Measurements from ENCODE around the gene SMG6. TPM values are rescaled to one million over a fixed set of nuclear protein-coding genes. Genes with fewer than 3 reads are reported as not detected.

SMG6 gene
- total and polyA plus RNA-seq, 2 donors (not counting 3 experiments of a cell fraction or from before 2014, with no cell fraction given), result 40.1 to 42.2 TPM

DNA sequence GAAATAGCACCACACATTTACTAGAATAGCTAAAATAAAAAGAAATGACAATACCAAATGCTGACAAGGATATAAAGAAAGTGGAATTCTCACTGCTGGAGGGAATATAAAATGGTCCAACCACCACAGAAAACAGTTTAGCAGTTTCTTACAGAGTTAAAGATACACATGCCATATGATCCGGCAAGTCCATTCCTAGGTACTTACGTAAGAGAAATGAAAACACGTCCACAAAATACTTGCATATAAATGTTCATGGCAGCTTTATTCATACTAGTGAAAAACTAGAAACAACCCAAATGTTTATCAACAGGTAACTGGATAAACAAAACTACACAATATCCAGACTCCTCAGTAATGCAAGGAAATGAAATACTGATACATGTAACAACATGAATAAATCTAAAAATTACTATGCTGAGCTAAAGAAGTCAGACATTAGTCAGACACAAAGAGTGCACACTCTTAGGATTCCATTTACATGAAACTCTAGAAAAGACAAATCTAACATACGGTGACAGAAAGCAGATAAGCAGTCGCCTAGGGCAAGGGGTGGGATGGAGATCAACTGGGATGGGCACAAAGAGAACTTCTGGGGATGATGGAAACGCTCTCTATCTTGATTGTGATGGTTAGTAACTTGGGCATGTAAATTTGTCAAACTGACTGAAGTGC, 76.4 kb downstream of the SMG6 start:
- no peaks in the 10 kb centered on the region for H4K20me1 ChIP-seq (replicated peaks; ENCODE audit: control insufficient read depth, extremely low read depth, insufficient read depth, low read length)
- ChIA-PET POLR2A (no interaction called here), CTCF (interaction anchor here (0.7 to 1.2 kb wide), 2 partner anchors 17 to 132 kb away, joined by 3 to 7 read pairs; no protein-coding TSS in a partner anchor)
- DNase-seq (ENCODE audit: low read depth, low spot score) (no peak), FAIRE-seq (no peak)
- H3K9ac ChIP-seq (replicated peaks; ENCODE audit: extremely low read depth, insufficient read depth, low read length), result no peak overlapping the region
- no peak overlapping the region for H3K27ac ChIP-seq (ENCODE audit: insufficient read depth, low read depth, low read length)
- peaks cover 10% of the 10 kb centered on the region for H3K4me1 ChIP-seq (ENCODE audit: control insufficient read depth, extremely low read depth, insufficient read depth, low read length)
- no peaks in the 10 kb centered on the region for H3K36me3 ChIP-seq (ENCODE audit: control insufficient read depth in 2 of 2, extremely low read depth in 1 of 2, insufficient read depth in 2 of 2, low read length in 2 of 2)
- intact Hi-C loops (cut with micrococcal nuclease) (no loop called here), dilution Hi-C loops (cut with MboI; ENCODE audit: extremely low pct_ligation_motif_present, low sequenced_read_pairs) (no loop called here)
- H3K27me3 ChIP-seq (ENCODE audit: control insufficient read depth in 2 of 2, insufficient read depth in 2 of 2, low read length in 2 of 2), result no peaks in the 10 kb centered on the region
- H2AFZ ChIP-seq (ENCODE audit: low read depth, low read length), result no peak overlapping the region
- no TSS peak for BruUV-seq (replicated peaks)
- H3K79me2 ChIP-seq (ENCODE audit: control insufficient read depth, insufficient read depth, low read length), result no peaks in the 10 kb centered on the region
- no peaks in the 10 kb centered on the region for H3K9me3 ChIP-seq (replicated peaks; ENCODE audit: control insufficient read depth, insufficient read depth, low read length)
- H3K4me2 ChIP-seq (ENCODE audit: insufficient read depth, low read length), result no peak overlapping the region
- H3K9me1 ChIP-seq (replicated peaks; ENCODE audit: control insufficient read depth, extremely low read depth, insufficient read depth, low read length), result no peaks in the 10 kb centered on the region
- no peak overlapping the region for H3K4me3 ChIP-seq (replicated peaks in 1 of 3; ENCODE audit: insufficient read depth in 1 of 3, low read depth in 1 of 3, low read length in 3 of 3)
- TF ChIP-seq EZH2 (IDR thresholded peaks at IDR 0.05; ENCODE audit: borderline replicate concordance, low read depth, low read length, severe bottlenecking) (no peak), GATA2 (IDR thresholded peaks at IDR 0.05; ENCODE audit: insufficient read depth, insufficient read length, low read depth, low read length) (no peak), MAX (IDR thresholded peaks at IDR 0.05; ENCODE audit: insufficient read depth, insufficient read length) (no peak), JUN (IDR thresholded peaks at IDR 0.05; ENCODE audit: borderline replicate concordance, insufficient read depth, insufficient read length, low read depth) (no peak), MYC (IDR thresholded peaks at IDR 0.05; ENCODE audit: low read depth, low read length) (no peak), POLR2AphosphoS5 (IDR thresholded peaks at IDR 0.05; ENCODE audit: insufficient read depth, low read depth, low read length) (no peak), POLR2A (IDR thresholded peaks at IDR 0.05; ENCODE audit: low read depth, low read length) (no peak), FOS (IDR thresholded peaks at IDR 0.05; ENCODE audit: borderline replicate concordance, insufficient read depth, low read length) (no peak)
- TF ChIP-seq, protein P1, sequence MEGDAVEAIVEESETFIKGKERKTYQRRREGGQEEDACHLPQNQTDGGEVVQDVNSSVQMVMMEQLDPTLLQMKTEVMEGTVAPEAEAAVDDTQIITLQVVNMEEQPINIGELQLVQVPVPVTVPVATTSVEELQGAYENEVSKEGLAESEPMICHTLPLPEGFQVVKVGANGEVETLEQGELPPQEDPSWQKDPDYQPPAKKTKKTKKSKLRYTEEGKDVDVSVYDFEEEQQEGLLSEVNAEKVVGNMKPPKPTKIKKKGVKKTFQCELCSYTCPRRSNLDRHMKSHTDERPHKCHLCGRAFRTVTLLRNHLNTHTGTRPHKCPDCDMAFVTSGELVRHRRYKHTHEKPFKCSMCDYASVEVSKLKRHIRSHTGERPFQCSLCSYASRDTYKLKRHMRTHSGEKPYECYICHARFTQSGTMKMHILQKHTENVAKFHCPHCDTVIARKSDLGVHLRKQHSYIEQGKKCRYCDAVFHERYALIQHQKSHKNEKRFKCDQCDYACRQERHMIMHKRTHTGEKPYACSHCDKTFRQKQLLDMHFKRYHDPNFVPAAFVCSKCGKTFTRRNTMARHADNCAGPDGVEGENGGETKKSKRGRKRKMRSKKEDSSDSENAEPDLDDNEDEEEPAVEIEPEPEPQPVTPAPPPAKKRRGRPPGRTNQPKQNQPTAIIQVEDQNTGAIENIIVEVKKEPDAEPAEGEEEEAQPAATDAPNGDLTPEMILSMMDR (IDR thresholded peaks at IDR 0.05; ENCODE audit: extremely low read depth in 1 of 2, insufficient read depth in 1 of 2, low read depth in 1 of 2, low read length in 2 of 2), result no peak
